Spleen (tissue), 11 donors: ENCODE measurements around the gene RAP1GAP. TPM values are rescaled to one million over a fixed set of nuclear protein-coding genes. Genes with fewer than 3 reads are reported as not detected.

Experiments used
- DNase-seq: peaks from one replicate; pipeline ENCODE4 v3.0.0-alpha.2; 2020
- H3K27ac ChIP-seq, 8 donors: fragments of 200-600 bp; sonication (generic) in 7 of 8; 1 replicate in 4 of 8; 2 replicates in 4 of 8; pipeline versions ENCODE4 v1.5.0 to v1.8.0; 2016 to 2021; ENCODE audit warnings: inconsistent platforms in 4 of 8, mild to moderate bottlenecking in 4 of 8, moderate library complexity in 1 of 8
- H3K27me3 ChIP-seq, 7 donors: fragments of 200-600 bp; sonication (generic) in 6 of 7; replicated peaks in 1 of 7; 1 replicate in 4 of 7; 2 replicates in 3 of 7; pipeline versions ENCODE4 v1.5.0 to v1.8.0; 2016 to 2021; ENCODE audit warnings: inconsistent platforms in 3 of 7, mild to moderate bottlenecking in 1 of 7
- H3K36me3 ChIP-seq, 6 donors: fragments of 200-600 bp; sonication (generic) in 5 of 6; 1 replicate in 4 of 6; 2 replicates in 2 of 6; pipeline versions ENCODE4 v1.5.0 to v1.8.0; 2016 to 2021; ENCODE audit warnings: inconsistent platforms in 2 of 6
- H3K4me1 ChIP-seq, 6 donors: fragments of 200-600 bp; sonication (generic) in 5 of 6; 1 replicate in 3 of 6; 2 replicates in 3 of 6; pipeline versions ENCODE4 v1.5.0 to v1.8.0; 2016 to 2021; ENCODE audit warnings: inconsistent platforms in 3 of 6
- H3K4me3 ChIP-seq, 8 donors: fragments of 200-600 bp; sonication (generic) in 7 of 8; 1 replicate in 4 of 8; 2 replicates in 4 of 8; pipeline versions ENCODE4 v1.5.0 to v1.8.0; 2016 to 2021; ENCODE audit warnings: inconsistent platforms in 4 of 8, mild to moderate bottlenecking in 4 of 8, moderate library complexity in 2 of 8
- H3K9me3 ChIP-seq, 8 donors: fragments of 200-600 bp; sonication (generic) in 7 of 8; 1 replicate in 4 of 8; 2 replicates in 4 of 8; pipeline versions ENCODE4 v1.5.0 to v1.8.0; 2016 to 2021; ENCODE audit warnings: inconsistent platforms in 4 of 8
- POLR2A ChIP-seq, 3 donors: fragments of 450-650 bp; IDR thresholded peaks; one replicate each; pipeline ENCODE4 v1.5.1; 2017; ENCODE audit warnings: antibody characterized with exemption in 3 of 3, mild to moderate bottlenecking in 1 of 3
- POLR2AphosphoS5 ChIP-seq, 3 donors: sonication (generic); formaldehyde crosslinking; IDR thresholded peaks; one replicate each; pipeline ENCODE4 v1.5.1; 2017; ENCODE audit warnings: antibody characterized with exemption in 3 of 3
- WGBS, 5 donors: extraction: QIAGEN DNeasy Blood & Tissue Kit in 3 of 5; methylation state at CpG; one replicate each; pipeline versions ENCODE4 v1.1.5 to v1.1.7; 2013 to 2018; 5-methylcytosine and 5-hydroxymethylcytosine counted together
- intact Hi-C: fragments of 100-400 bp; cut with DNase I; formaldehyde crosslinking; loops from one replicate; pipeline ENCODE4 v1.15.0; 2023; ENCODE audit warnings: low total_unique reads
- polyA plus RNA-seq, 3 donors: library from polyadenylated mRNA; stranded (reverse); fragments of 200-250 nt; gene quantifications; one replicate each; pipeline ENCODE4 v1.2.1, GENCODE V29; 2013
- total RNA-seq, 7 donors: library from RNA; depleted of rRNA in 3 of 7; stranded (reverse); fragments of >200 nt in 3 of 7; fragmentation: NEBNext Ultra II Directional in 4 of 7; extraction: Animal tissue kit (Norgen Biotek cat#: 25700) in 4 of 7; gene quantifications; one replicate each; pipeline versions ENCODE4 v1.1.0 to v1.2.1, GENCODE V29; 2016 to 2021
- TF ChIP-seq, protein P1 (sequence below), 11 experiments: fragments of 200-600 bp in 7 of 11; fragments of 450-650 bp in 4 of 11; sonication (generic) in 4 of 11; IDR thresholded peaks in 8 of 11; conservative IDR thresholded peaks in 3 of 11; 1 replicate in 7 of 11; 2 replicates in 4 of 11; pipeline versions ENCODE4 v1.4.0 to v1.8.0; 2016 to 2021; ENCODE audit warnings: antibody characterized with exemption in 11 of 11, inconsistent platforms in 4 of 11, mild to moderate bottlenecking in 1 of 11
- donor health status: healthy with polysubstance abuse.
- donor health status: DM: no; HTN: no; CAD: no; lungs with moderate emphysema.
- donor health status: DM: no; HTN: no; CAD: no.
- donor health status: Bipolar disorder and iron deficiency.
- donor health status: healthy.
- donor health status: DM: no; HTN: no; CAD: no.
- donor health status: DM: yes; HTN: yes; CAD: no.

Gene RAP1GAP
- total and polyA plus RNA-seq, 10 donors: 0.30 to 12.1 (median 0.86) TPM

DNA sequence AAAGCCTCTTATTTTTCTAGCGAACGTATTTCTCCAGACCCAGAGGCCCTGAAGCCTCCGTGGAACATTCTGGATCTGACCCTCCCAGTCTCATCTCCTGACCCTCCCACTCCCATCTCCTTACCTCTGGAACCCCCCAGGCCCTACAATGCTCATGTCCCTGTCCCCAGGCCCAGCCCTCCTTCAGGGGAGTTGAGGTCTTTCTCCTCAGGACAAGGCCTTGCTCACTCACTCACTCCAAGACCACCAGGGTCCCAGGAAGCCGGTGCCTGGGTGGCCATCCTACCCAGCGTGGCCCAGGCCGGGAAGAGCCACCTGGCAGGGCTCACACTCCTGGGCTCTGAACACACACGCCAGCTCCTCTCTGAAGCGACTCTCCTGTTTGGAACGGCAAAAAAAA is 91.2 kb downstream of the RAP1GAP start:
- no peaks in the 10 kb centered on the region for H3K9me3 ChIP-seq
- intact Hi-C loops: loop anchor here (10.0 kb wide), 1 partner anchor 63 kb away; no protein-coding TSS in a partner anchor
- WGBS, 5 donors: 85 to 95% (median 92%) methylated on average over 9 of the region's 9 CpGs

DNA sequence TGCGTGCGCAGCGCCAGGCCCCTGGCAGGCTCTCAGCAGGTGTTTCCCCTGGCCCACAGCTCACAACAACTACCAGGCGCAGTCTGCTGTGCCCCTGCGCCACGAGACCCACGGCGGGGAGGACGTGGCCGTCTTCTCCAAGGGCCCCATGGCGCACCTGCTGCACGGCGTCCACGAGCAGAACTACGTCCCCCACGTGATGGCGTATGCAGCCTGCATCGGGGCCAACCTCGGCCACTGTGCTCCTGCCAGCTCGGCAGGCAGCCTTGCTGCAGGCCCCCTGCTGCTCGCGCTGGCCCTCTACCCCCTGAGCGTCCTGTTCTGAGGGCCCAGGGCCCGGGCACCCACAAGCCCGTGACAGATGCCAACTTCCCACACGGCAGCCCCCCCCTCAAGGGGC is 91.8 kb downstream of the RAP1GAP start:
- Histone ChIP-seq H3K4me3 (no peak overlapping the region), H3K36me3 (peaks cover 0 to 27% (median 0%) of the 10 kb centered on the region in 6 donors), H3K27me3 (peaks cover 0 to 43% (median 7%) of the 10 kb centered on the region in 7 donors), H3K27ac (no peak overlapping the region), H3K4me1 (peaks cover 0 to 17% (median 12%) of the 10 kb centered on the region in 6 donors), H3K9me3 (no peaks in the 10 kb centered on the region)
- intact Hi-C loops: loop anchor here (10.0 kb wide), 1 partner anchor 63 kb away; no protein-coding TSS in a partner anchor
- no peak for DNase-seq
- WGBS, 5 donors: 88 to 94% (median 92%) methylated on average over 4 to 26 of the region's 26 CpGs
- TF ChIP-seq, protein P1, sequence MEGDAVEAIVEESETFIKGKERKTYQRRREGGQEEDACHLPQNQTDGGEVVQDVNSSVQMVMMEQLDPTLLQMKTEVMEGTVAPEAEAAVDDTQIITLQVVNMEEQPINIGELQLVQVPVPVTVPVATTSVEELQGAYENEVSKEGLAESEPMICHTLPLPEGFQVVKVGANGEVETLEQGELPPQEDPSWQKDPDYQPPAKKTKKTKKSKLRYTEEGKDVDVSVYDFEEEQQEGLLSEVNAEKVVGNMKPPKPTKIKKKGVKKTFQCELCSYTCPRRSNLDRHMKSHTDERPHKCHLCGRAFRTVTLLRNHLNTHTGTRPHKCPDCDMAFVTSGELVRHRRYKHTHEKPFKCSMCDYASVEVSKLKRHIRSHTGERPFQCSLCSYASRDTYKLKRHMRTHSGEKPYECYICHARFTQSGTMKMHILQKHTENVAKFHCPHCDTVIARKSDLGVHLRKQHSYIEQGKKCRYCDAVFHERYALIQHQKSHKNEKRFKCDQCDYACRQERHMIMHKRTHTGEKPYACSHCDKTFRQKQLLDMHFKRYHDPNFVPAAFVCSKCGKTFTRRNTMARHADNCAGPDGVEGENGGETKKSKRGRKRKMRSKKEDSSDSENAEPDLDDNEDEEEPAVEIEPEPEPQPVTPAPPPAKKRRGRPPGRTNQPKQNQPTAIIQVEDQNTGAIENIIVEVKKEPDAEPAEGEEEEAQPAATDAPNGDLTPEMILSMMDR (IDR thresholded peaks at IDR 0.05 in 8 of 11, conservative IDR thresholded peaks at IDR 0.05 in 3 of 11): no peak
- TF ChIP-seq POLR2AphosphoS5 (IDR thresholded peaks at IDR 0.05): peak in 1 of 3 donors; percentile 47
- TF ChIP-seq POLR2A (IDR thresholded peaks at IDR 0.05): no peak

More for the DNA sequence above, 91.2 kb downstream of the RAP1GAP start:
- peaks cover 0 to 17% (median 12%) of the 10 kb centered on the region in 6 donors for H3K4me1 ChIP-seq
- no peak overlapping the region for H3K4me3 ChIP-seq
- no peak overlapping the region for H3K27ac ChIP-seq
- DNase-seq: no peak
- H3K36me3 ChIP-seq: peaks cover 0 to 21% (median 0%) of the 10 kb centered on the region in 6 donors
- TF ChIP-seq, protein P1 (IDR thresholded peaks at IDR 0.05 in 8 of 11, conservative IDR thresholded peaks at IDR 0.05 in 3 of 11): no peak
- TF ChIP-seq POLR2AphosphoS5 (IDR thresholded peaks at IDR 0.05): peak in 1 of 3 donors; percentile 6
- TF ChIP-seq POLR2A (IDR thresholded peaks at IDR 0.05): no peak
- H3K27me3 ChIP-seq: peaks cover 0 to 42% (median 7%) of the 10 kb centered on the region in 7 donors

DNA sequence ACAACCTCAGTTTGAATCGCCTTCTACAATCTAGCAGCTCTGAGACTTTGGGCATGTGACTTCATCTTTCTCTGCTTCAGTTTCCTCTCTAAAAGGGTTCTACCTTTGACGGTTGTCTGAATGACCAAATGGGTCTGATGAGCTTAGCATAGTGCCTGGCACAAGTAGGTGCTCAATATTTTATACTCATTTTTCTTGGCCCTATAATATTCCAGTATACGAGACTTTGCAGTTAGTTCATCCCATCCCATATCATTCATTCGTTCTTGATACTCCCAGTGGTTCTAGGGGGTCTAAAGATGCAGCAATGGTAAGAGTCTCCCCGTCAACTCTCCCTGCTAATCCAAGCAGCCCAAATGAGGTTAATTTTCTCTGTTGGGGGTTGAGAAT is 92.4 kb downstream of the RAP1GAP start:
- DNase-seq: no peak
- Histone ChIP-seq H3K27me3 (peaks cover 0 to 43% (median 7%) of the 10 kb centered on the region in 7 donors), H3K4me3 (no peak overlapping the region), H3K27ac (no peak overlapping the region), H3K9me3 (peaks cover 0 to 4% (median 0%) of the 10 kb centered on the region in 8 donors), H3K36me3 (peaks cover 0 to 33% (median 0%) of the 10 kb centered on the region in 6 donors), H3K4me1 (peaks cover 0 to 17% (median 12%) of the 10 kb centered on the region in 6 donors)
- 87 to 97% (median 92%) methylated on average over 5 of the region's 5 CpGs for WGBS, 5 donors
- intact Hi-C loops: loop anchor here (10.0 kb wide), 1 partner anchor 62 kb away; no protein-coding TSS in a partner anchor
- no peak for TF ChIP-seq POLR2AphosphoS5 (IDR thresholded peaks at IDR 0.05)
- TF ChIP-seq POLR2A (IDR thresholded peaks at IDR 0.05): no peak
- TF ChIP-seq, protein P1 (IDR thresholded peaks at IDR 0.05 in 8 of 11, conservative IDR thresholded peaks at IDR 0.05 in 3 of 11): no peak

DNA sequence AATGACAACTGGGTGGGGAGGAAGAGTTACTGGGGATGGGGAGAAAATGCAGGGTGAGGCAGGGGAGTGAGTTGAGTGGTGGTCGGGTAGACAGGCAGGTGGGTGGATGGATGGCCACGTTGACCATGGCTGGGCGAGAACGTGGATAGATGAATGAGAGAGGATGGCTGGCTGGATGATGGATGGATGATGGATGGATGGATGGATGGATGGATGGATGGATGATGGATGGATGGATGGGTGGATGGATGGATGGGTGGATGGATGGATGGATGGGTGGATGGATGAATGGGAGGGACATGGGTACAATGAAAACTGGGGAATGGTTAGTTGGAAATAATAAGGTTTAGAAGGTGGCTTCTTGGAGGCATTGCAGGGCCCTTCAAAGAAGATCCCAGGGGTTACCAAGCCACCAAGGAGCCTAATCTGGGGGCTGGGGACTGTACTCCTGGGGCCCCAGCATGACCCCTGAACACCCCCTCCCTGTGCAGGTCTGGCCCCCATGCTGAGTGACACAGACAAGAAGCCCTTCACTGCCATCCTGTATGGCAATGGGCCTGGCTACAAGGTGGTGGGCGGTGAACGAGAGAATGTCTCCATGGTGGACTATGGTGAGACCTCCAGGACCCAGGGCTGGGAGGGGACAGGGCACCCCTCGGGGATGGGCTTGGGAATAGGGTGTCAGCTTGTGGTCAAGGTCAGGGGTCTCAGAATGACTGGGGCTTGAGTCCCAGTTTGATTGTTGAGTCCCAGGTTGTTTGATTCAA is 92.9 kb downstream of the RAP1GAP start:
- Histone ChIP-seq H3K36me3 (peaks cover 0 to 38% (median 0%) of the 10 kb centered on the region in 6 donors), H3K4me3 (no peak overlapping the region), H3K27me3 (peaks cover 0 to 43% (median 7%) of the 10 kb centered on the region in 7 donors), H3K27ac (no peak overlapping the region), H3K9me3 (peaks cover 0 to 6% (median 0%) of the 10 kb centered on the region in 8 donors), H3K4me1 (peaks cover 0 to 17% (median 12%) of the 10 kb centered on the region in 6 donors)
- TF ChIP-seq POLR2A (IDR thresholded peaks at IDR 0.05) (no peak), POLR2AphosphoS5 (IDR thresholded peaks at IDR 0.05) (no peak)
- TF ChIP-seq, protein P1 (IDR thresholded peaks at IDR 0.05 in 8 of 11, conservative IDR thresholded peaks at IDR 0.05 in 3 of 11): no peak
- 87 to 97% (median 94%) methylated on average over 7 of the region's 7 CpGs for WGBS, 5 donors
- DNase-seq: no peak
- intact Hi-C loops: loop anchor here (10.0 kb wide), 1 partner anchor 61 kb away; no protein-coding TSS in a partner anchor
